GM18499 (cell line): Measurements from ENCODE around the gene TMEM143.

ENCODE experiments used
- ATAC-seq: cut with Tn5 transposase; IDR thresholded peaks from one replicate; pipeline ENCODE4 v1.9.1; 2021; ENCODE audit warnings: moderate number of reproducible peaks; ENCODE audit not compliant: insufficient read depth, unreplicated experiment

The TMEM143 gene

DNA sequence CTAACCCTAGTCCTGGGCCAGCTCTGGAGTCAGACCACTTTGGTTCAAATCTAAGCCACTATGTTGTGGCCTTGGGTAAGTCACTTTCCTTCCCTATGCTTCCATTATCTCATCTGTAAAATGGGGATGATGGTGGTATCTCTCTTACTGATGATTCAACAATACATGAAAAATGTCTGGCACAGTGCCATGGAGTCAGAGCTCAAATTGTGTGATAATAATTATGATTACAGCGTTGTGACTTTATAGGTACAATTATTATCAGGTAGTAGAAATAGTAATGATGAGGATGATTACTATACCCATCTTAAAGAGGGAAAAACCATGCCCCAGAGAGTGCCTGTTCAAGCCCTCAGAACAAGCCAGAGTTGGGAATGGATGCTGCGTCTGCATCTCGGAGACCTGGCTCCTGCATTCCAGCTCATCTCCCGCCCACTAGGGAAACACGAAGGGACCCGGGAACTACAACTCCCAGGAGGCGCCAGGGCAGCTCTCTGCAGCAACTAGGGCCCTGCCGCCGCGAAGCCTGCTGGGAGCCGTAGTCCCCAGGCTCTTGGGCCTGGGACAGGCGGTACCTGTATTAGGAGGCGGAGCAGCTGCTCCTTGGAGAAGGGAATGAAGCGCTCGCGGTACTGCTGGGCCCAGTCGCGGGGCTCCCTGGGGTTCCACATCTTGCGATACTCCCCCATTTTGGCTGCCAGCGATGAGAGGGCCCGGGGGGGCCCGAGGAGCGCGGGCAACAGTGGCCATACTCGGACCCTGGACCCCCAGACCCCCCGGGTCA lies 832 bp downstream of the TMEM143 start:
- no peak for ATAC-seq

DNA sequence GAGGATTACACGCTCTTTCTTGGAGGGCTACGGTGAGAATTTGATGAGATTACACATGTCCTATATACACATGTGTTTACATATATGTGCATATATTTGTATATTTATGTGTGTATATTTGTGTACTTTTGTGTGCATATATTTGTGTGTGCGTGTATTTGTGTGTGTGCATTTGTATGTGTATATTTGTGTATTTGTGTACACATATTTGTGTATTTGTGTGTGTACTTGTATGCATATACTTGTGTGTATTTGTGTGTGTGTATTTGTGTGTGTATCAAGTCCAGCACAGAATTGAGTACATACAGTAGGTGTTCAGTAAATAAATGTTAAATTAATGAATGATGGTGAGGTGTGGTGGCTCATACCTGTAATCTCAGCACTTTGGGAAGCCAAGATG lies 1.8 kb downstream of the TMEM143 start:
- ATAC-seq: no peak

- no peak for ATAC-seq
These were observed 4.6 kb downstream of the TMEM143 start for GRCh38 chr19:48359123-48359522.

DNA sequence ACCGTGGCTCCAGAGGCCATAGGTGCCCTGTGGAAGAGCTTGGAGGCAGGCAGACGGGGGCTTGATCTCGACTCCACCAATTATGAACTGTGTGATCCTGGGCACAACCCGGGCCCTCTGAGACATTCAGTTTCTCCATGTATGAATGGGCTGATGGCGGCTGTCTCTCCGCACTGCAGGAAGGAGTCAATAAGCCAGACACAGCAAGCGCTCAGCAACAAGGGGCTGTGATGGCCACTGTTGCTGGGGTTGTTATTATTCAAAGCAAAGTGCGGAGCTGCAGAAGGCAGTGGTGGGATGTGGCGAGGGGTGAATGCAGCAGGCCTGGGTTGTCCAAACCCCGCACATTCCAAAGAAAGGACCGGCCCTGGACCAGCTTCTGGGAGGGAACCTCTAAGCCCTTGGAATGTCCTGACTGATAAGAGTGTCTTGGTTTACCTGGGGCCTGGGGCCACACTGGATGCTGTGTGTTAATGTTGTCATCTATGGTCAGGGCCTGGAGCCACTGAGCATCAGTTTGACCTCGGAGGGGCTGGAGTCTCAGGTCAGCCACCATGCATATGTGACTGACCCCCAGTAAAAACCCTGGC lies 8.3 kb downstream of the TMEM143 start:
- no peak for ATAC-seq

DNA sequence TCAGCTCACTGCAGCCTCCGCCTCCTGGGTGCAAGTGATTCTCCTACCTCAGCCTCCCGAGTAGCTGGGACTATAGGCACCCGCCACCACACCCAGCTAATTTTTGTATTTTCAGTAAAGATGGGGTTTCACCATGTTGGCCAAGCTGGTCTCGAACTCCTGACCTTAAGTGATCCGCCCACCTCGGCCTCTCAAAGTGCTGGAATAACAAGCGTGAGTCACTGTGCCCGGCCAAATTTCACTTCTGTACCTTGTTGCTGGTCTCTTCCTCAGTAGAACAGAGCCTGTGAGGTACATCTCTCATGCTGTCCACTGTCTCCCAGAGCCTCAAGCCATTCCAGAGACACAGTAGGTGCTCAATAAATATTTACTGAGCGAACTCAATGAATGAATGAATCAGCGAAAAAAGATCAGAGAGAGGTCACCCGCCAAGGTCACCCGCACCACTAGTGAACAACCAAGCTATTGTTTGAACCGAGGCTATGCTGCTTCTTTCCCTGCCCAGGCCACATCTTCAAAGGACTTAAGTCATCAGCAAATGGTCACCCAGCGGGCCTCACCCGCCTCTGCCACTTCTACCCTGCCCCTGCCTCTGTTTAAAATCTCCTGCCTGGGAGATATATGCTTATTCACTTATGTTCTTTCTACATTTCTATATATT lies 9.3 kb downstream of the TMEM143 start:
- ATAC-seq: no peak

- no peak for ATAC-seq
These were observed 10.1 kb downstream of the TMEM143 start for GRCh38 chr19:48353677-48354076.

DNA sequence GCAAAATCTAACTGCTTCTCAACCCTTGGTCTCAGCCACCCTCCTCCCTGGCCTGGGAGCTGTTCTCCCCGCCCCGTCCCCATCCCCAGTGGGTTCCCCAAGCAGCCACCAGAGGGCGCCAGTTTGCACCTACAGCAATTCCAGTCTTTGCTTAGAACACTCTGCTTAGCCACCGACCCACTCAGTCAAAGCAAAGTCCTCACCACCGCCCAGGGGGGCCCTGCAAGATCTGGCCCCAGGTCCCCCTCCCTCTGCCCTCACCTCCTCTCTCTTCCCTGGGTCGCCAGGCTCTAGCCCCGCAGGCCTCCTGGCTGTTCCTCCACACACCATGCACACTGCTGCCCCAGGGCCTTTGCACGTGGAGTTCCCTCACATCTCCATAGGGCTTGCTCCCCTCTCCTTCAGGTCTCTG lies 12.4 kb downstream of the TMEM143 start:
- ATAC-seq: no peak

DNA sequence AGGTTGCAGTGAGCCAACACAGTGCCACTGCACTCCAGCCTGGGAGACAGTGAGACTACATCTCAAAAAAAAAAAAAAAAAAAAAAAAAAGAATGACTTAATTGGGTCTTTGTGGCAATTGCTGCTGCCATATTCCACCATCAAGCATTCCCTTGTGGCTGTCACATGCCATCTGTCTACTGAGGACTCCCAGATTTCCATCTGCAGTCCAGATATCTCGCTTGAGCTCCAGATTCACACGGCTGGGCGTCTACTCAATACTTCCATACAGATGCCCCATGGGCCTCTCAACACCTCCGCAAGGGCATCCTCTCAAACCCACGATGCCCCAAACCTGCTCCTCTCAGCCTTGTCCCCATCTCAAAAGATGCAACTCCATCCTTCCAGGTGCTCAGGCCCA lies 12.9 kb downstream of the TMEM143 start:
- no peak for ATAC-seq

- ATAC-seq: no peak
These were observed 15.0 kb downstream of the TMEM143 start for GRCh38 chr19:48348737-48349136.

DNA sequence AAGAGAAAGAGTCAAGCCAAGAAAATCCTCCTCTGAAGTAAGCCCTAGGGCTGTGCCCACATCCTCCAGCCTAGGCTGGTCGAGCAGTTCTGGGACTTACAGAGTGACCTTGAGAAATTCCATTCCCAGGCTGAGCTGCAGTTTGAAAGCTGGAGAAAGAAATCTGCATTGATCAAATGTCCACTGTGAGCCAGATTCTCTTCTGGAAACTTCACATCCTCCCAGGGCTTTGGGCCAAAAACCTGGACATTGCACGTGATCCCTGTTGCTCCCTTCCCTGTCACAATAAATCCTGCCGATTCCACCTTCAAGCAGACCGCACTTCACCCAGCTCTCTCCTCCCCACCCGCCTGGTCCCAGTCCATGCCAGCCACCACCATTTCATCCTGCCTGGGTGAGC lies 15.7 kb downstream of the TMEM143 start:
- ATAC-seq: no peak

DNA sequence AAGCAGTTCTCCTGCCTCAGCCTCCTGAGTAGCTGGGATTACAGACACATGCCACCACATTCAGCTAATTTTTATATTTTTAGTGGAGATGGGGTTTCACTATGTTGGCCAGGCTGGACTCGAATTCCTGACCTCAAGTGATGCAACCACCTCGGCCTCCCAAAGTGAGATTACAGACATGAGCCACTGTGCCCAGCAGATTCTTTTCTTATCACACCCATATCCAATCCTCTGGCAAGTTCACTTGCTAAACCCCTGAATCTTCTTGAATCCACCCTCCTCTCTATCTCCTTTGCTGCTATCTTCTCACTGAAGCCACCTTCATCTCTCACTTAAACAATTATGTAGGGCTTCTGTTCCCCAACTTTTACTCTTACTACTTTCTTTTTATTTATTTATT lies 17.5 kb downstream of the TMEM143 start:
- ATAC-seq: no peak

DNA sequence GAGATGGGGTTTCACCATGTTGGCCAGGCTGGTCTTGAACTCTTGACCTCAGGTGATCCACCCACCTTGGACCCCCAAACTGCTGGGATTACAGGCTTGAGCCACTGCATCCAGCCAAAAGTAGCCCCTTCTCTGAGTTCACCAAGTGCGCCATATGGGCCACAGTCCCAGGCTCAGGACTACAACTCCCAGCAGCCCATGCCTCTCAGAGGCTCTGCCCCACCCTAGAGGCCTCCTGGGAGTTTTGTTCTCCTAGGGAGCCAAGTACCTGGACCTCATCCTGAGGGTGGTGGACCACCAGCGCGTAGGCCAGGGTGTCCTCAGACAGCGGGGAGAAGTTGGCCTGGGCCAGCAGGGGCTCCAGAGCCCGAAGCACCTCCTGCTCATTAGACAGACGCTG lies 18.8 kb downstream of the TMEM143 start:
- no peak for ATAC-seq

GRCh38 chr19:48342841-48343540 lies 20.7 kb downstream of the TMEM143 start:
- ATAC-seq: no peak

GRCh38 chr19:48342414-48342738 lies 21.4 kb downstream of the TMEM143 start:
- no peak for ATAC-seq

DNA sequence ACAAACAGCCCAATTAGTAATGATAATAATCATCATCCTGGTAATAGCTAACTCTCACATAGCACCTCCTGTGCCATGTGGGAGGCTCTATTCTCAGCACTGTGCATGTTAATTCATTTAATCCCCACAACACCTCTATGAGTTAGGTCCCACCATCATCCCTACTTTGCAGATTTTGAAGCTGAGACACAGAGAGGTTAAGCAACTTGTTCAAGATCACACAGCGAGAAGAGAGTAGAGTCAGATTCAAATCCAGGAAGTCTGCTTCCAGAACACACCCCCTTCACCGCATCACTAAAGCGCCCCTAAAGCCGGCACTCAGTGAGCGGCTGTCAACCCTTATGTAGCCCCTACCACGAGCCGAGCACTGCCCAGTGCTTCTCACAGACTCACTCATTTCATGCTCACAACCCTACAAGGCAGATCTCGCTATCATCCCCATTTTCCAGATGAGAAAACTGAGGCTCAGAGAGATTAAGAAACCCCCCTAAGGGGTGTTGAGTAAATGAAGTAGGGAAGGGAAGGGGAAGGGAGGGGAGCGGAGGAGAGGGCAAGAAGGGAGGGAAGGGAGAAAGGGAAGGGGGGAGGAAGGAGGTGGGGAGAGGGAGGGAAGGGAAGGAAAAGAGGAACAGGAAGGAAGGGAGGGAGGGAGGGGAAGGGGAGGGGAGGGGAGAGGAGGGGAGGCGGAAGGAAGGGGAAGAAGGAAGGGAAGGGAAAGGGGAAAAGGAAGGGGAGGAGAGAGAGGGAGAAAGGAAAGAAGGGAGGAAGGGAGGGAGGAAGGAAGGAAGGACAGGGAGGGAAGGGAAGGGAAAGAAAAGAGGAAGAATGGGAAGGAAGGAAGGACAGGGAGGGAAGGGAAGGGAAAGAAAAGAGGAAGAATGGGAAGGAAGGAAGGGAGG lies 22.0 kb downstream of the TMEM143 start:
- no peak for ATAC-seq

GRCh38 chr19:48340995-48341394 lies 22.7 kb downstream of the TMEM143 start:
- ATAC-seq: no peak

DNA sequence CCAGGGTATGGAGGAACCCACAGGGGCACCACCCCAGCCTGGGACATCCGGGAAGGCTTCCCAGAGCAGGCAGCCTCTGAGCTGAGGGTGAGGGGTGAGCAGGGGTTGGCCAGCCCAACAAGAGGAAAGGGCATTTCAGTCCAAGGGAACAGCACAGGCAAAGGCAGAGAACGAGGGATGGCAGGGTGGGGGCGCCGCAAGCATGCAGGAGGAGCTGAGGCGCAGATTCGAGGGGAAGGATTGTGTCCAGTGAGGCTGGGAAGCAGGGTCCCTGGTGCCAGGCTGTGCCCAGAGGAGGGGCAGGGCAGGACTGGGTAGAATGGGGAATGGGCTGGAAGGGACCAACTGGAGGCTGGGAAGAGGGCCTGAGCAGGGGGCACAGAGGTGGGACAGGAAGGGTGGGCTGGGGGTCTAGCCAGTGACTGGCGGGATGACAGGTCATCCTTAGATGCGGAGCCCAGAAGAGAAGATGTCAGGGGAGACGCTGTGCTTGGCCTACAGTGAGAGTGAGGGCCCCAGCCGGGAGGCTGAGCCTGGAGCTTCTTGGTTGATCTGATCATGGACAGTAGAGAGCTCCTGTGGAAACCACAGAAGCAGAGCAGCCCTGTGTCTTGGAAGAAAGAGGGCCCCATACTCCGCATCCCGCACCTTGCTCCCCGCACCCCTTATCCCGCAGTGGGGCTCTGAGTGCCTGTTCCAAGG lies 24.8 kb downstream of the TMEM143 start:
- ATAC-seq: no peak

- ATAC-seq: no peak
These were observed 25.4 kb downstream of the TMEM143 start for GRCh38 chr19:48338253-48338755.
